IMR-90 (cell line): Measurements from ENCODE around the gene MPRIP. TPM values are rescaled to one million over a fixed set of nuclear protein-coding genes. Genes with fewer than 3 reads are reported as not detected.
A peak's percentile ranks its signal among the peaks of the same experiment; 100 is the strongest.

Source experiments
- ATAC-seq: fragments of 200-7000 bp; cut with Tn5 transposase; 2 replicates; pipeline ENCODE4 v1.9.1; 2020; ENCODE audit warnings: low read depth, mild to moderate bottlenecking, moderate library complexity
- BruUV-seq: library from RNA; stranded (reverse); fragments of 400-500 nt; replicated peaks from 2 replicates; lab custom pipeline; 2021; lab: Mats Ljungman, UMichigan
- CTCF ChIA-PET: fragments of 300-600 bp; formaldehyde crosslinking; extraction: SDS; loops from one replicate; lab custom pipeline; 2021; ENCODE audit warnings: antibody characterized with exemption; lab: Yijun Ruan, JAX
- POLR2A ChIA-PET: fragments of 300-600 bp; sonication (Branson Sonifier 250); formaldehyde crosslinking; loops from one replicate; lab custom pipeline; 2022; ENCODE audit warnings: antibody characterized with exemption; ENCODE audit not compliant: unreplicated experiment; lab: Charles Lee
- DNase-seq: peaks from one replicate; pipeline ENCODE4 v3.0.0; 2013
- H2AFZ ChIP-seq: replicated peaks from 2 replicates; pipeline ENCODE3; 2013; ENCODE audit warnings: low read length, mild to moderate bottlenecking; ENCODE audit not compliant: poor library complexity
- H2AK5ac ChIP-seq: 2 replicates; pipeline ENCODE4 v1.6.1; 2013; ENCODE audit warnings: low read depth, low read length, inconsistent platforms
- H2AK9ac ChIP-seq: replicated peaks from 2 replicates; pipeline ENCODE3; 2013; ENCODE audit warnings: mild to moderate bottlenecking, low read depth, low read length, moderate library complexity; ENCODE audit not compliant: poor library complexity
- H2BK120ac ChIP-seq: 2 replicates; pipeline ENCODE4 v1.6.1; 2013; ENCODE audit warnings: low read depth, low read length, inconsistent platforms
- H2BK15ac ChIP-seq: 3 replicates; pipeline ENCODE4 v1.6.1; 2013; ENCODE audit warnings: low read depth, low read length, inconsistent platforms
- H2BK20ac ChIP-seq: 2 replicates; pipeline ENCODE4 v1.6.1; 2013; ENCODE audit warnings: low read depth, mild to moderate bottlenecking, inconsistent platforms, low read length, moderate library complexity
- H2BK5ac ChIP-seq: 2 replicates; pipeline ENCODE4 v1.6.1; 2013; ENCODE audit warnings: mild to moderate bottlenecking, low read depth, low read length, inconsistent platforms; ENCODE audit not compliant: poor library complexity, severe bottlenecking
- H3K14ac ChIP-seq: replicated peaks from 2 replicates; pipeline ENCODE4 v1.6.1; 2013; ENCODE audit warnings: low read depth, low read length, inconsistent platforms
- H3K18ac ChIP-seq: 2 replicates; pipeline ENCODE4 v1.6.1; 2013; ENCODE audit warnings: low read depth, low read length, control low read depth
- H3K23ac ChIP-seq: 2 replicates; pipeline ENCODE4 v1.6.1; 2013; ENCODE audit warnings: low read depth, low read length, inconsistent platforms
- H3K27ac ChIP-seq: 2 replicates; pipeline ENCODE4 v1.5.1; 2013; ENCODE audit warnings: mild to moderate bottlenecking, control low read depth, low read length; ENCODE audit not compliant: insufficient read depth
- H3K27me3 ChIP-seq: 2 replicates; pipeline ENCODE4 v1.6.1; 2013; ENCODE audit warnings: low read length; ENCODE audit not compliant: control insufficient read depth, insufficient read depth
- H3K36me3 ChIP-seq: 2 replicates; pipeline ENCODE4 v1.6.1; 2013; ENCODE audit warnings: low read length, mixed read lengths; ENCODE audit not compliant: control insufficient read depth, insufficient read depth
- H3K4ac ChIP-seq: 2 replicates; pipeline ENCODE4 v1.6.1; 2013; ENCODE audit warnings: low read depth, low read length, inconsistent platforms
- H3K4me1 ChIP-seq: 2 replicates; pipeline ENCODE4 v1.6.1; 2013; ENCODE audit warnings: low read length, mixed read lengths; ENCODE audit not compliant: control insufficient read depth, insufficient read depth
- H3K4me2 ChIP-seq: 2 replicates; pipeline ENCODE4 v1.6.1; 2013; ENCODE audit warnings: low read depth, mild to moderate bottlenecking, control low read depth, low read length, moderate library complexity
- H3K4me3 ChIP-seq: 2 replicates; pipeline ENCODE4 v1.5.1; 2013; ENCODE audit warnings: low read depth, mild to moderate bottlenecking, control low read depth, low read length, moderate library complexity; ENCODE audit not compliant: insufficient read depth
- H3K56ac ChIP-seq: 2 replicates; pipeline ENCODE4 v1.6.1; 2013; ENCODE audit warnings: low read length, inconsistent platforms; ENCODE audit not compliant: insufficient read depth; ENCODE audit errors: extremely low read depth
- H3K79me1 ChIP-seq, 2 experiments: 2 replicates each; pipeline ENCODE4 v1.6.1; 2013; ENCODE audit warnings: low read length in 2 of 2, inconsistent platforms in 1 of 2, low read depth in 1 of 2
- H3K9ac ChIP-seq: 2 replicates; pipeline ENCODE4 v1.6.1; 2013; ENCODE audit warnings: low read depth, low read length, control low read depth
- H3K9me1 ChIP-seq: 2 replicates; pipeline ENCODE4 v1.6.1; 2013; ENCODE audit warnings: low read length, inconsistent platforms; ENCODE audit not compliant: insufficient read depth
- H3K9me3 ChIP-seq: 2 replicates; pipeline ENCODE4 v1.6.1; 2013; ENCODE audit warnings: low read length; ENCODE audit not compliant: control insufficient read depth, insufficient read depth
- H4K20me1 ChIP-seq: 2 replicates; pipeline ENCODE4 v1.6.1; 2013; ENCODE audit warnings: low read length, inconsistent platforms; ENCODE audit not compliant: insufficient read depth
- H4K5ac ChIP-seq: 2 replicates; pipeline ENCODE4 v1.6.1; 2013; ENCODE audit warnings: mild to moderate bottlenecking, low read depth, low read length, control low read depth
- H4K8ac ChIP-seq, 2 experiments: 2 replicates each; pipeline ENCODE4 v1.6.1; 2013; ENCODE audit warnings: low read depth in 2 of 2, low read length in 2 of 2, control low read depth in 1 of 2, inconsistent platforms in 1 of 2
- H4K91ac ChIP-seq: 2 replicates; pipeline ENCODE4 v1.6.1; 2013; ENCODE audit warnings: low read depth, low read length, inconsistent platforms; ENCODE audit not compliant: insufficient read depth
- CEBPB ChIP-seq: IDR thresholded peaks from 2 replicates; pipeline ENCODE4 v1.6.1; 2012; ENCODE audit warnings: low read depth, low read length, improper control_type of control experiment
- CHD1 ChIP-seq: IDR thresholded peaks from 2 replicates; pipeline ENCODE4 v1.6.1; 2012; ENCODE audit warnings: low read depth, low read length, improper control_type of control experiment
- CTCF ChIP-seq: conservative IDR thresholded peaks from 2 replicates; pipeline ENCODE4 v1.5.1; 2012; ENCODE audit warnings: mild to moderate bottlenecking, low read depth, low read length, improper control_type of control experiment
- ELK1 ChIP-seq: fragments of 150-350 bp; IDR thresholded peaks from 2 replicates; pipeline ENCODE4 v1.6.1; 2016; ENCODE audit warnings: low read depth, mild to moderate bottlenecking, low read length, moderate library complexity, borderline replicate concordance
- FOS ChIP-seq: fragments of 150-350 bp; IDR thresholded peaks from 2 replicates; pipeline ENCODE4 v1.6.1; 2016; ENCODE audit warnings: low read depth, low read length
- MAFK ChIP-seq: IDR thresholded peaks from 2 replicates; pipeline ENCODE4 v1.6.1; 2012; ENCODE audit warnings: low read depth, low read length, improper control_type of control experiment
- MAZ ChIP-seq: IDR thresholded peaks from 2 replicates; pipeline ENCODE4 v1.6.1; 2012; ENCODE audit warnings: low read depth, mild to moderate bottlenecking, low read length, improper control_type of control experiment, moderate library complexity, borderline replicate concordance
- MXI1 ChIP-seq: IDR thresholded peaks from 2 replicates; pipeline ENCODE4 v1.6.1; 2012; ENCODE audit warnings: low read depth, mild to moderate bottlenecking, low read length, moderate library complexity, borderline replicate concordance
- NFE2L2 ChIP-seq: fragments of 150-350 bp; IDR thresholded peaks from 2 replicates; pipeline ENCODE4 v1.6.1; 2016; ENCODE audit warnings: low read depth, mild to moderate bottlenecking, low read length
- POLR2A ChIP-seq: IDR thresholded peaks from 2 replicates; pipeline ENCODE4 v1.6.1; 2012; ENCODE audit warnings: mild to moderate bottlenecking, low read depth, low read length
- RAD21 ChIP-seq: IDR thresholded peaks from 2 replicates; pipeline ENCODE4 v1.6.1; 2012; ENCODE audit warnings: low read length, improper control_type of control experiment
- RCOR1 ChIP-seq: IDR thresholded peaks from 2 replicates; pipeline ENCODE4 v1.6.1; 2012; ENCODE audit warnings: mild to moderate bottlenecking, low read length, improper control_type of control experiment; ENCODE audit not compliant: insufficient replicate concordance
- RFX5 ChIP-seq: IDR thresholded peaks from 2 replicates; pipeline ENCODE4 v1.8.0; 2012; ENCODE audit warnings: low read depth, mild to moderate bottlenecking, low read length, moderate library complexity
- SMC3 ChIP-seq: fragments of 150-350 bp; IDR thresholded peaks from 2 replicates; pipeline ENCODE4 v1.6.1; 2016; ENCODE audit warnings: low read depth, mild to moderate bottlenecking, antibody characterized with exemption, low read length, moderate library complexity
- USF2 ChIP-seq: fragments of 150-350 bp; IDR thresholded peaks from 2 replicates; pipeline ENCODE4 v1.6.1; 2017; ENCODE audit warnings: mild to moderate bottlenecking, antibody characterized with exemption, low read length, low read depth
- WGBS, 2 experiments: methylation state at CpG; one replicate each; pipeline versions ENCODE4 v1.1.5 to v1.1.7; 2013; ENCODE audit warnings: missing lambda C conversion rate in 2 of 2; ENCODE audit not compliant: insufficient read length in 1 of 2; ENCODE audit errors: extremely low coverage in 2 of 2; 5-methylcytosine and 5-hydroxymethylcytosine counted together
- dilution Hi-C: fragments of 300-500 bp; cut with HindIII; formaldehyde crosslinking; loops from one replicate; pipeline ENCODE4 v1.14.3; 2018; ENCODE audit warnings: low sequenced_read_pairs; ENCODE audit not compliant: unreplicated experiment
- in situ Hi-C: fragments of 300-500 bp; cut with MboI; formaldehyde crosslinking; loops from 3 replicates; pipeline ENCODE4 v1.14.3; 2019; ENCODE audit warnings: low sequenced_read_pairs, inconsistent platforms, mixed read lengths
- intact Hi-C: fragments of 100-400 bp; cut with micrococcal nuclease; formaldehyde crosslinking; loops from 2 replicates; pipeline ENCODE4 v1.10.0; 2022
- polyA plus RNA-seq, 3 experiments: library from polyadenylated mRNA; depleted of rRNA; stranded (reverse); fragments of >200 nt; gene quantifications; 2 replicates each; pipeline ENCODE4 v1.2.3, GENCODE V29; 2012; ENCODE audit warnings: low replicate concordance in 1 of 3
- total RNA-seq: library from RNA; depleted of rRNA; stranded (reverse); fragments of >200 nt; gene quantifications from 2 replicates; pipeline ENCODE4 v1.2.3, GENCODE V29; 2012

Gene MPRIP
- total and polyA plus RNA-seq, 2 of the 4 experiments (the other 2 are of a cell fraction): 111 to 149 TPM

- POLR2A ChIA-PET: no interaction called here
Measured at GRCh38 chr17:17097763-17098345, 55.6 kb downstream of the MPRIP start.

More at GRCh38 chr17:17097763-17098345, 55.6 kb downstream of the MPRIP start:
- Histone ChIP-seq H3K9me1 (peaks cover 45% of the 10 kb centered on the region), H3K18ac (no peak overlapping the region), H2BK20ac (no peak overlapping the region), H2AK9ac (peak overlapping the region; percentile 11), H3K4me3 (no peak overlapping the region), H2BK15ac (no peak overlapping the region), H3K56ac (no peak overlapping the region), H4K20me1 (peaks cover 90% of the 10 kb centered on the region), H3K79me1 (peaks cover 54 to 95% of the 10 kb centered on the region in 2 experiments), H3K9ac (no peak overlapping the region), H3K23ac (no peak overlapping the region), H2BK120ac (no peak overlapping the region), H4K8ac (0 out of 4 replicates have a peak overlapping the region, but pooled peaks of 1 of the 2 experiments have one; percentile 33), H3K27ac (no peak overlapping the region), H4K91ac (no peak overlapping the region), H2BK5ac (no peak overlapping the region), H2AK5ac (no peak overlapping the region), H3K4me2 (no peak overlapping the region), H3K36me3 (peaks cover 12% of the 10 kb centered on the region), H3K14ac (peak overlapping the region; percentile 31; the same call in 1 of the 2 replicates), H3K27me3 (no peaks in the 10 kb centered on the region), H4K5ac (no peak overlapping the region), H3K4me1 (peaks cover 29% of the 10 kb centered on the region), H3K9me3 (no peaks in the 10 kb centered on the region), H3K4ac (peak overlapping the region; percentile 51), H2AFZ (no peak overlapping the region)
- DNase-seq (no peak), ATAC-seq (no peak)
- in situ Hi-C loops: no loop called here
- BruUV-seq: no TSS peak
- no CpG with 5 or more reads among the region's 7 CpGs for WGBS, 2 experiments
- intact Hi-C loops: loop anchor here (1.0 to 2.0 kb wide), 2 partner anchors 10 to 53 kb away; no protein-coding TSS in a partner anchor
- dilution Hi-C loops: no loop called here
- TF ChIP-seq USF2: no peak
- TF ChIP-seq POLR2A: no peak
- no peak for TF ChIP-seq MAFK
- no peak for TF ChIP-seq FOS
- TF ChIP-seq ELK1: no peak
- no peak for TF ChIP-seq RAD21
- TF ChIP-seq CHD1: no peak
- TF ChIP-seq CEBPB: no peak
- TF ChIP-seq SMC3: no peak
- no peak for TF ChIP-seq NFE2L2
- no peak for TF ChIP-seq RFX5
- TF ChIP-seq RCOR1: no peak
- TF ChIP-seq CTCF: no peak
- no peak for TF ChIP-seq MAZ
- TF ChIP-seq MXI1: no peak
- CTCF ChIA-PET: no interaction called here
